H1 (cell line): ENCODE data around the gene ATOH8. TPM values are rescaled to one million over a fixed set of nuclear protein-coding genes. Genes with fewer than 3 reads are reported as not detected.

Experiments
- CTCF ChIA-PET: fragments of 300-600 bp; sonication (Branson Sonifier 250); formaldehyde crosslinking; loops from one replicate; lab custom pipeline; 2021; ENCODE audit not compliant: partially characterized antibody; lab: Charles Lee
- POLR2A ChIA-PET: fragments of 300-600 bp; sonication (Branson Sonifier 250); formaldehyde crosslinking; loops from one replicate; lab custom pipeline; 2021; ENCODE audit warnings: inconsistent platforms; ENCODE audit not compliant: partially characterized antibody; lab: Charles Lee
- DNase-seq, 2 experiments: peaks; one replicate each; pipeline versions ENCODE4 v3.0.0 to v3.0.0-alpha.2; 2010 to 2022; ENCODE audit warnings: low spot score in 2 of 2, low read depth in 1 of 2, mixed read lengths in 1 of 2
- FAIRE-seq: peaks from 2 replicates; lab custom pipeline; 2011; peaks lifted over from hg19 to GRCh38; lab: Jason Lieb, UNC
- H2AFZ ChIP-seq: 2 replicates; pipeline ENCODE4 v1.8.1; 2012; ENCODE audit warnings: low read length, inconsistent platforms
- H2AK5ac ChIP-seq: 2 replicates; pipeline ENCODE4 v1.6.1; 2013; ENCODE audit warnings: low read depth, low read length
- H2BK120ac ChIP-seq: replicated peaks from 2 replicates; pipeline ENCODE3; 2013; ENCODE audit warnings: low read depth, low read length, inconsistent platforms
- H2BK12ac ChIP-seq: 2 replicates; pipeline ENCODE4 v1.6.1; 2013; ENCODE audit warnings: low read depth, low read length
- H2BK15ac ChIP-seq: 2 replicates; pipeline ENCODE4 v1.6.1; 2013; ENCODE audit warnings: low read length
- H2BK20ac ChIP-seq: 2 replicates; pipeline ENCODE4 v1.6.1; 2013; ENCODE audit warnings: low read length
- H2BK5ac ChIP-seq: 2 replicates; pipeline ENCODE4 v1.6.1; 2013; ENCODE audit warnings: low read depth, low read length
- H3K14ac ChIP-seq: 2 replicates; pipeline ENCODE4 v1.6.1; 2013; ENCODE audit warnings: inconsistent platforms; ENCODE audit not compliant: insufficient read length
- H3K18ac ChIP-seq: 2 replicates; pipeline ENCODE4 v1.6.1; 2013; ENCODE audit warnings: low read length; ENCODE audit errors: extremely low read depth
- H3K23ac ChIP-seq: 2 replicates; pipeline ENCODE4 v1.6.1; 2013; ENCODE audit warnings: inconsistent platforms; ENCODE audit not compliant: insufficient read length
- H3K23me2 ChIP-seq: 2 replicates; pipeline ENCODE4 v1.6.1; 2013; ENCODE audit warnings: low read depth, low read length
- H3K27ac ChIP-seq: 2 replicates; pipeline ENCODE4 v1.6.1; 2011; ENCODE audit warnings: low read depth, low read length, inconsistent platforms
- H3K27me3 ChIP-seq, 4 experiments: replicated peaks in 1 of 4; 1 replicate in 1 of 4; 2 replicates in 3 of 4; pipeline versions ENCODE4 v1.6.1 to v1.8.1; 2011 to 2013; ENCODE audit warnings: low read length in 3 of 4, mild to moderate bottlenecking in 3 of 4, inconsistent platforms in 2 of 4, mixed read lengths in 2 of 4, moderate library complexity in 1 of 4; ENCODE audit not compliant: control insufficient read depth in 3 of 4, insufficient read depth in 3 of 4; ENCODE audit errors: extremely low read depth in 1 of 4
- H3K36me3 ChIP-seq, 4 experiments: 2 replicates each; pipeline versions ENCODE4 v1.6.1 to v1.8.1; 2011 to 2013; ENCODE audit warnings: mild to moderate bottlenecking in 4 of 4, low read length in 3 of 4, moderate library complexity in 2 of 4, control low read depth in 1 of 4, inconsistent platforms in 1 of 4; ENCODE audit not compliant: insufficient read depth in 4 of 4, control insufficient read depth in 2 of 4
- H3K4ac ChIP-seq: replicated peaks from 2 replicates; pipeline ENCODE3; 2013; ENCODE audit warnings: low read length, low read depth, mixed read lengths, inconsistent platforms; ENCODE audit not compliant: insufficient read length
- H3K4me1 ChIP-seq, 4 experiments: replicated peaks in 1 of 4; 1 replicate in 1 of 4; 2 replicates in 3 of 4; pipeline versions ENCODE4 v1.6.1 to v1.8.1; 2011 to 2013; ENCODE audit warnings: low read length in 3 of 4, inconsistent platforms in 2 of 4, mixed read lengths in 1 of 4; ENCODE audit not compliant: insufficient read depth in 4 of 4, control insufficient read depth in 3 of 4
- H3K4me2 ChIP-seq, 2 experiments: 2 replicates each; pipeline versions ENCODE4 v1.6.1 to v1.8.1; 2011 to 2013; ENCODE audit warnings: low read depth in 2 of 2, low read length in 2 of 2, control low read depth in 1 of 2, inconsistent platforms in 1 of 2, mild to moderate bottlenecking in 1 of 2; ENCODE audit not compliant: insufficient read depth in 1 of 2
- H3K4me3 ChIP-seq, 4 experiments: fragments of 200-600, 300-600 bp in 1 of 4; sonication (generic), shearing (Covaris generic), sonication (Bioruptor Twin) in 1 of 4; 2 replicates each; pipeline versions ENCODE4 v1.5.1 to v1.8.1; 2011 to 2016; ENCODE audit warnings: low read length in 4 of 4, low read depth in 3 of 4, control low read depth in 2 of 4, inconsistent platforms in 2 of 4, mild to moderate bottlenecking in 2 of 4, mixed read lengths in 1 of 4, moderate library complexity in 1 of 4; ENCODE audit not compliant: insufficient read depth in 2 of 4; ENCODE audit errors: extremely low read depth in 1 of 4
- H3K56ac ChIP-seq: replicated peaks from 2 replicates; pipeline ENCODE3; 2013; ENCODE audit warnings: low read depth, mild to moderate bottlenecking, mixed read lengths, low read length, inconsistent platforms; ENCODE audit not compliant: insufficient read length
- H3K79me1 ChIP-seq: 2 replicates; pipeline ENCODE4 v1.6.1; 2013; ENCODE audit warnings: low read depth, low read length, control low read depth
- H3K79me2 ChIP-seq, 2 experiments: 2 replicates each; pipeline versions ENCODE4 v1.6.1 to v1.8.1; 2012 to 2013; ENCODE audit warnings: low read length in 2 of 2, mild to moderate bottlenecking in 2 of 2, inconsistent platforms in 1 of 2; ENCODE audit not compliant: insufficient read depth in 2 of 2, control insufficient read depth in 1 of 2
- H3K9ac ChIP-seq, 4 experiments: replicated peaks in 1 of 4; 1 replicate in 1 of 4; 2 replicates in 3 of 4; pipeline versions ENCODE4 v1.6.1 to v1.8.1; 2011 to 2013; ENCODE audit warnings: low read depth in 3 of 4, low read length in 3 of 4, control low read depth in 2 of 4, mild to moderate bottlenecking in 2 of 4, moderate library complexity in 2 of 4, inconsistent platforms in 1 of 4; ENCODE audit errors: extremely low read depth in 1 of 4
- H3K9me3 ChIP-seq, 2 experiments: 2 replicates each; pipeline versions ENCODE4 v1.6.1 to v1.8.1; 2012 to 2013; ENCODE audit warnings: mild to moderate bottlenecking in 2 of 2, moderate library complexity in 2 of 2, control low read depth in 1 of 2, inconsistent platforms in 1 of 2, low read depth in 1 of 2, low read length in 1 of 2, mixed read lengths in 1 of 2; ENCODE audit not compliant: insufficient read depth in 2 of 2
- H4K20me1 ChIP-seq, 2 experiments: replicated peaks in 1 of 2; 2 replicates each; pipeline versions ENCODE3 to v1.8.1; 2011 to 2013; ENCODE audit warnings: inconsistent platforms in 2 of 2, low read length in 2 of 2, mild to moderate bottlenecking in 1 of 2; ENCODE audit not compliant: insufficient read depth in 2 of 2, control insufficient read depth in 1 of 2
- H4K5ac ChIP-seq: 2 replicates; pipeline ENCODE4 v1.6.1; 2013; ENCODE audit warnings: low read length, low read depth, mixed read lengths, inconsistent platforms; ENCODE audit not compliant: insufficient read length
- H4K8ac ChIP-seq: 2 replicates; pipeline ENCODE4 v1.8.0; 2013; ENCODE audit warnings: mild to moderate bottlenecking, moderate library complexity, low read length, inconsistent platforms; ENCODE audit not compliant: insufficient read depth; ENCODE audit errors: extremely low read depth
- H4K91ac ChIP-seq: replicated peaks from 2 replicates; pipeline ENCODE3; 2013; ENCODE audit warnings: low read length, mixed read lengths, inconsistent platforms; ENCODE audit not compliant: insufficient read length
- FOSL1 ChIP-seq: IDR thresholded peaks from 2 replicates; pipeline ENCODE4 v1.6.1; 2011; ENCODE audit warnings: mild to moderate bottlenecking, low read depth, low read length, moderate library complexity; ENCODE audit not compliant: insufficient read depth
- JUND ChIP-seq: IDR thresholded peaks from 2 replicates; pipeline ENCODE4 v1.6.1; 2011; ENCODE audit warnings: mild to moderate bottlenecking, improper control_type of control experiment, low read length
- RBBP5 ChIP-seq: IDR thresholded peaks from 2 replicates; pipeline ENCODE4 v1.7.1; 2012; ENCODE audit warnings: low read depth, mild to moderate bottlenecking, inconsistent platforms, low read length, moderate library complexity, borderline replicate concordance
- WGBS, 2 experiments: shearing (Covaris generic) in 1 of 2; methylation state at CpG; one replicate each; pipeline versions ENCODE4 v1.1.6 to v1.1.7; 2013 to 2015; ENCODE audit warnings: low lambda C conversion rate in 2 of 2, mixed read lengths in 2 of 2, inconsistent platforms in 1 of 2, low coverage in 1 of 2, missing lambda C conversion rate in 1 of 2; ENCODE audit not compliant: insufficient replicate concordance in 2 of 2, insufficient coverage in 1 of 2, insufficient read length in 1 of 2; ENCODE audit errors: extremely low coverage in 1 of 2, missing lambda C conversion rate in 1 of 2; 5-methylcytosine and 5-hydroxymethylcytosine counted together
- polyA plus RNA-seq, 7 experiments: library from polyadenylated mRNA; depleted of rRNA in 3 of 7; stranded (reverse) in 5 of 7; unstranded in 2 of 7; fragments of >200 nt in 5 of 7; fragments of 200-250 nt in 2 of 7; gene quantifications; 1 replicate in 5 of 7; 2 replicates in 1 of 7; 4 replicates in 1 of 7; pipeline versions ENCODE4 v1.2.1 to v1.2.3, GENCODE V29; 2011 to 2013; ENCODE audit warnings: missing spikeins in 2 of 7, mixed read lengths in 2 of 7
- total RNA-seq: library from RNA; stranded (reverse); fragmentation: NEBNext Ultra II Directional; extraction: Animal tissue kit (Norgen Biotek cat#: 25700); gene quantifications from 2 replicates; pipeline ENCODE4 v1.2.1, GENCODE V29; 2021
- TF ChIP-seq, protein P1 (sequence below), 3 experiments: IDR thresholded peaks; 1 replicate in 2 of 3; 2 replicates in 1 of 3; pipeline versions ENCODE4 v1.5.1 to v1.6.1; 2011; ENCODE audit warnings: low read length in 3 of 3, mild to moderate bottlenecking in 3 of 3, inconsistent platforms in 2 of 3, low read depth in 1 of 3, moderate library complexity in 1 of 3; ENCODE audit not compliant: insufficient read depth in 1 of 3; ENCODE audit errors: control extremely low read depth in 1 of 3

The ATOH8 gene
- total and polyA plus RNA-seq, 2 of the 8 experiments (the other 6 are each of a cell fraction or from before 2014, with no cell fraction given): 0.50 to 0.53 TPM

DNA sequence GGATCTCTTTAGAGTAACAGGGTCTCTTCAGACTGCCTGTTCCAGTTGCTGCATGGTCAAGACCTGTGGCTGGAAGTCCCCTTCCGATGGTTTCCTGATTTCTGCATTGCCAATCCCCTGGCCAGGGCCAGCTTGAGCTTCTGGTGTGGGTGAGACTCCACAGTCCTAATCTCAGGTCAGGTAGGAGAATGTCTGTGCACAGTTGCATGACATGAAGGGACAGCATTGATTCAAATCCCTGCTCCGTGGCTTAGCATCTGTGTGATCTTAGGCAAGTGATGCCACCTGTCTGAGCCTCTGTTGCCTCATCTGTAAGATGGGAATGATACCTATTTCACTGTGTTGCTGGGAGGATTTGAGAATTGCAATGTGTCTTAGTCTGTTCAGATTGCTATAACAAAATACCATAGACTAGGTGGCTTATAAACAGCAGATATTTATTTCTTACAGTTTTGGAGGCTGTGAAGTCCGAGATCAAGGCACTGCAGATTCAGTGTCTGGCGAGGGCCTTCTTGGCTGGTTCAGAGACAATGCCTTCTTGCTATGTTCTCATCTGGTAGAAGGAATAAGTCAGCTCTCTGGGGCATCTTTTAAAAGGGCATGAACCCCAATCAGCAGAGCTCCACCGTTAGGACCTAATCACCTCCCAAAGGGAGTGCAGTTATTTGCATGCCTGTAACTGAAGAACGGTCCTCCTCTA is 66.2 kb downstream of the ATOH8 start:
- H3K4ac ChIP-seq: no peak overlapping the region
- H3K4me3 ChIP-seq: no peak overlapping the region
- 84% methylated on average over 6 of the region's 6 CpGs; no CpG with 5 or more reads in 1 of the 2 experiments for WGBS, 2 experiments
- ChIA-PET POLR2A (no interaction called here), CTCF (interaction anchor here (1.0 to 10.2 kb wide), 9 partner anchors 15 to 100 kb away, joined by 3 to 97 read pairs (median 5); partner anchors contain the start of gene ST3GAL5)
- H2BK120ac ChIP-seq: no peak overlapping the region
- H3K18ac ChIP-seq: no peak overlapping the region
- no peaks in the 10 kb centered on the region; a peak in 1 of 8 replicates for H3K36me3 ChIP-seq
- no peak for DNase-seq
- H4K91ac ChIP-seq: no peak overlapping the region
- no peak overlapping the region for H2BK12ac ChIP-seq
- no peak overlapping the region for H2AFZ ChIP-seq
- no peak overlapping the region for H3K9ac ChIP-seq
- no peak overlapping the region for H3K56ac ChIP-seq
- H4K5ac ChIP-seq: no peak overlapping the region
- no peaks in the 10 kb centered on the region for H3K9me3 ChIP-seq
- no peaks in the 10 kb centered on the region; a peak in 1 of 7 replicates for H3K27me3 ChIP-seq
- H3K4me1 ChIP-seq: no peaks in the 10 kb centered on the region; a peak in 3 of 7 replicates
- no peaks in the 10 kb centered on the region for H4K20me1 ChIP-seq
- H3K14ac ChIP-seq: no peak overlapping the region
- no peak overlapping the region for H2BK20ac ChIP-seq
- H3K27ac ChIP-seq: no peak overlapping the region
- H4K8ac ChIP-seq: no peak overlapping the region
- H3K79me1 ChIP-seq: no peaks in the 10 kb centered on the region
- FAIRE-seq: no peak
- no peak overlapping the region for H2BK15ac ChIP-seq
- no peak overlapping the region for H2BK5ac ChIP-seq
- no peak overlapping the region for H2AK5ac ChIP-seq
- no peak for TF ChIP-seq FOSL1
- TF ChIP-seq, protein P1, sequence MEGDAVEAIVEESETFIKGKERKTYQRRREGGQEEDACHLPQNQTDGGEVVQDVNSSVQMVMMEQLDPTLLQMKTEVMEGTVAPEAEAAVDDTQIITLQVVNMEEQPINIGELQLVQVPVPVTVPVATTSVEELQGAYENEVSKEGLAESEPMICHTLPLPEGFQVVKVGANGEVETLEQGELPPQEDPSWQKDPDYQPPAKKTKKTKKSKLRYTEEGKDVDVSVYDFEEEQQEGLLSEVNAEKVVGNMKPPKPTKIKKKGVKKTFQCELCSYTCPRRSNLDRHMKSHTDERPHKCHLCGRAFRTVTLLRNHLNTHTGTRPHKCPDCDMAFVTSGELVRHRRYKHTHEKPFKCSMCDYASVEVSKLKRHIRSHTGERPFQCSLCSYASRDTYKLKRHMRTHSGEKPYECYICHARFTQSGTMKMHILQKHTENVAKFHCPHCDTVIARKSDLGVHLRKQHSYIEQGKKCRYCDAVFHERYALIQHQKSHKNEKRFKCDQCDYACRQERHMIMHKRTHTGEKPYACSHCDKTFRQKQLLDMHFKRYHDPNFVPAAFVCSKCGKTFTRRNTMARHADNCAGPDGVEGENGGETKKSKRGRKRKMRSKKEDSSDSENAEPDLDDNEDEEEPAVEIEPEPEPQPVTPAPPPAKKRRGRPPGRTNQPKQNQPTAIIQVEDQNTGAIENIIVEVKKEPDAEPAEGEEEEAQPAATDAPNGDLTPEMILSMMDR (IDR thresholded peaks at IDR 0.05; ENCODE audit: control extremely low read depth in 1 of 3, insufficient read depth in 1 of 3, low read depth in 1 of 3, low read length in 3 of 3): no peak
- TF ChIP-seq JUND: no peak
- TF ChIP-seq RBBP5: no peak
- H3K23ac ChIP-seq: no peak overlapping the region
- no peaks in the 10 kb centered on the region for H3K79me2 ChIP-seq
- no peaks in the 10 kb centered on the region for H3K23me2 ChIP-seq
- no peak overlapping the region for H3K4me2 ChIP-seq
